Measurements from ENCODE around the gene CNTN4.

CNTN4 gene

DNA sequence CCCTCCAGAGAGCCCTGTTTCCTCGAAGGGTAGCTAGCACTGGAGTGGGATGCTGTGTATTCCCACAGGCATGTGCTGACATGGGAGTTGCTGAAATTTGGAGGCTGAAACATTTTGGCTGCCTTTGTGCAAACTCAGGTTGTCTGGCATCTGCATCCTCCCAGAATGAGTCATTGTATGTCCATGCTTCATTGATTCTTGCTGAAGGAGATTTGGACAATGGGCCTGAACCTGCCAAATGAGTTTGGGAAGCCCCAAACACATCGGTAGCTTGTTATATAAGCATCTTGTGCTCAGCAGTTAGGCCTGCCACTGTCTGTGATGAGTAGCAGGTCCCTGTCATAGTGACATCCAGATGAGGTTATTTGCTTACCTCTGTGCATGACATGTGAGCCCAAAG lies 851.5 kb downstream of the CNTN4 start:
- no peak for DNase-seq (ENCODE audit: low read depth, low spot score)
- Histone ChIP-seq H3K36me3 (ENCODE audit: insufficient read depth, low read length) (no peaks in the 10 kb centered on the region), H3K9ac (ENCODE audit: insufficient read length) (no peak overlapping the region), H3K4me3 (no peak overlapping the region), H3K9me3 (ENCODE audit: low read depth, low read length) (no peaks in the 10 kb centered on the region), H3K27ac (no peak overlapping the region)
- no peak for TF ChIP-seq POLR2AphosphoS5 (IDR thresholded peaks at IDR 0.05; ENCODE audit: borderline replicate concordance, low read depth, low read length)
- no peak for TF ChIP-seq FOXP2 (optimal IDR thresholded peaks at IDR 0.05; ENCODE audit: control extremely low read depth, extremely low read length, insufficient read depth)
- TF ChIP-seq EZH2 (IDR thresholded peaks at IDR 0.05), result no peak

DNA sequence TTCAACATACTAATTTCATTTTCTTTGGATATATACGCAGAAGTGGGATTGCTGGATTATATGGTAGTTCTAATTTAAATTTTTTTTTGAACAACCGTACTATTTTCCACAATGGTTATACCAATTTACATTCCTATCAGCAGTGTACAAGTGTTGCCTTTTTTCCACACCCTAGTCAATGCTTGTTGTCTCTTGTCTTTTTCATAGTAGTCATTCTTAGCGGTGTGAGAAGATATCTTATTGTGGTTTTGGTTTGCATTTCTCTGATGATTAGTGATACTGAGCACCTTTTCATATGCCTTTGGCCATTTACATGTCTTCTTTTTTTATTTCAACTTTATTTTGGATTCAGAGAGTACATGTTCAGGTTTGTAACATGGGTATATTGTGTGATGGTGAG lies 858.4 kb downstream of the CNTN4 start:
- Histone ChIP-seq H3K9me3 (ENCODE audit: low read depth, low read length) (no peaks in the 10 kb centered on the region), H3K27ac (no peak overlapping the region), H3K4me3 (no peak overlapping the region), H3K9ac (ENCODE audit: insufficient read length) (no peak overlapping the region), H3K36me3 (ENCODE audit: insufficient read depth, low read length) (no peaks in the 10 kb centered on the region)
- no peak for DNase-seq (ENCODE audit: low read depth, low spot score)
- no peak for TF ChIP-seq FOXP2 (optimal IDR thresholded peaks at IDR 0.05; ENCODE audit: control extremely low read depth, extremely low read length, insufficient read depth)
- no peak for TF ChIP-seq EZH2 (IDR thresholded peaks at IDR 0.05)
- TF ChIP-seq POLR2AphosphoS5 (IDR thresholded peaks at IDR 0.05; ENCODE audit: borderline replicate concordance, low read depth, low read length), result no peak

DNA sequence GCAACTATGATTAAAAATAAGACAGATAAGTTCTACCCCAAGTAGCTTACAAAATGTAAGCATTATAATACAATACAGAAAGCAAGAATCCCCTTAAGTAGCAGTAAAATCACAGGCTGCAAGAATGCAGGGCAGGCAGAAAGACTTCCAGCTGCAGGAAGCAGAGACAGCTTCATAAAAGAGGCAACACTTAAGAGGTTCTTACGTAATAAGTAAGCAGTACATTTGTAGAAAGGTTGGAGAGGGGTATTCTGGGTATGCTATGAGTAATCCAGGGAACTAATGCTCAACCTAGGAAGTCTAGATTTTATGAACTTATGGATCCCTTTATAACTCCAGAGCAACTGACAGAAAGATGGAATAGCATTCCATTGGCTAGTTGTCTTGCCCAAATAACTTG lies 859.9 kb downstream of the CNTN4 start:
- Histone ChIP-seq H3K27ac (no peak overlapping the region), H3K9ac (ENCODE audit: insufficient read length) (no peak overlapping the region), H3K36me3 (ENCODE audit: insufficient read depth, low read length) (no peaks in the 10 kb centered on the region), H3K4me3 (peak overlapping the region; percentile 42), H3K9me3 (ENCODE audit: low read depth, low read length) (no peaks in the 10 kb centered on the region)
- TF ChIP-seq EZH2 (IDR thresholded peaks at IDR 0.05) (no peak), POLR2AphosphoS5 (IDR thresholded peaks at IDR 0.05; ENCODE audit: borderline replicate concordance, low read depth, low read length) (no peak)
- DNase-seq (ENCODE audit: low read depth, low spot score), result no peak

DNA sequence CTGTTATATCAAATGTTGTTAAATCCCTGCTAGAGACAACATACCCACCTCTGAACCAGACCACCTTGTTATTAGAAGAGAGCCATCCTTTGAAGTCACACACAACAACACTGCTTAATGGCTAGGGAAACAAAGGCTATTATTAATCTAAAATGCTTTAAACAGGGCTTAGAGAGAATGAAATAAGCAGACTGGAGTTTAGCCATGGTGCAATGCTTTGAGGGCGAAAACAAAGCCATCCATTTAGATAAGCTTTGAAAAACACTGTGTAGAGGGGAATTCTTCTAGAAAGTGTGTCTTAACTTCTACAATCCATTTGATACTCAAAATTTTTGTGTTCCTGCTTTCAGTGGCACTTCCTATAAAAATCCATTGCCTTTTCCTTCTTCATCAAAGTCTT lies 862.9 kb downstream of the CNTN4 start:
- Histone ChIP-seq H3K36me3 (ENCODE audit: insufficient read depth, low read length) (no peaks in the 10 kb centered on the region), H3K9ac (ENCODE audit: insufficient read length) (no peak overlapping the region), H3K27ac (no peak overlapping the region), H3K4me3 (no peak overlapping the region), H3K9me3 (ENCODE audit: low read depth, low read length) (no peaks in the 10 kb centered on the region)
- no peak for DNase-seq (ENCODE audit: low read depth, low spot score)
- TF ChIP-seq EZH2 (IDR thresholded peaks at IDR 0.05) (no peak), FOXP2 (optimal IDR thresholded peaks at IDR 0.05; ENCODE audit: control extremely low read depth, extremely low read length, insufficient read depth) (no peak), POLR2AphosphoS5 (IDR thresholded peaks at IDR 0.05; ENCODE audit: borderline replicate concordance, low read depth, low read length) (no peak)

DNA sequence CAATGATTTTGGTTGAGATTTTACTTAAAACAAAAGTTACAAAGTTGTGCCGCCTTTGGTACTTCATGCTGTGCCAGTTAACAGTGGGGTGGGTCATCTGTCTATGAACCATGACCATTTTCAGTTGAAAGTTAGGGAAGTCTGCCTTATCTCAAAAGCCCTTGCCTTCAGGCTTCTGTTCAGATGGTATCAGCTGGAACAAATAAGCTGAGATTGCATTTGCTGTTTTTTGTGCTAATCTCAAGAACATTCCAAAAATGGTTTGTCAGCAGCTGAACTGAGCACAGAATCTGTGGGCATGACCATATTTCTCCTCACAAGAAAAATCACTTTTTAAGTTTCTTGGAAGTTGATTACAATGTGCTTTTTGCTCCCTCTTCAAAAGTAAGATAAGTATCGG lies 869.2 kb downstream of the CNTN4 start:
- H3K9ac ChIP-seq (ENCODE audit: insufficient read length), result no peak overlapping the region
- no peak for DNase-seq (ENCODE audit: low read depth, low spot score)
- H3K4me3 ChIP-seq, result no peak overlapping the region
- H3K27ac ChIP-seq, result peak overlapping the region; percentile 50; the same call in 1 of the 2 replicates
- H3K36me3 ChIP-seq (ENCODE audit: insufficient read depth, low read length), result no peaks in the 10 kb centered on the region
- TF ChIP-seq EZH2 (IDR thresholded peaks at IDR 0.05) (no peak), FOXP2 (optimal IDR thresholded peaks at IDR 0.05; ENCODE audit: control extremely low read depth, extremely low read length, insufficient read depth) (no peak), POLR2AphosphoS5 (IDR thresholded peaks at IDR 0.05; ENCODE audit: borderline replicate concordance, low read depth, low read length) (no peak; the same call in 1 of the 2 replicates)
- H3K9me3 ChIP-seq (ENCODE audit: low read depth, low read length), result no peaks in the 10 kb centered on the region

DNA sequence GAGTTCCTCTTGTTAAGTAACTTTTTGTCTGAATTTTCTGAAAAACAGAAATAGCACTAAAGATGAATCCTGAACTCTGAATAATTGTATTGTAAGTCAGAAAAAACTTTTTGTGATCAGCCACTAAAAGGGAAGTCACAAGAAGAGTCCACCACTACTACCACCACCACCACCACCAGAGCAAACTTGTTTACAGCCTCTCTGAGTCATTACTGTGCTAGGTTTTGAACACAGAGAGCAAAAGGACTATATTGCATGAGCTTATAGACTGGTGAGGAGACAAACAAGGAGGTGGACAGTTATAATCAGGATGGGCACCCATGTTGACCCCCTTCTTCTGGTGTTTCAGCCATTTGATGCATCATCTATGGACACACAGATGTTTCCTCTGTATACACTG lies 869.8 kb downstream of the CNTN4 start:
- no peak for TF ChIP-seq POLR2AphosphoS5 (IDR thresholded peaks at IDR 0.05; ENCODE audit: borderline replicate concordance, low read depth, low read length)
- no peak for TF ChIP-seq EZH2 (IDR thresholded peaks at IDR 0.05)
- no peak for TF ChIP-seq FOXP2 (optimal IDR thresholded peaks at IDR 0.05; ENCODE audit: control extremely low read depth, extremely low read length, insufficient read depth)
- H3K27ac ChIP-seq, result peak overlapping the region; percentile 50; the same call in 1 of the 2 replicates
- no peaks in the 10 kb centered on the region for H3K36me3 ChIP-seq (ENCODE audit: insufficient read depth, low read length)
- no peak overlapping the region for H3K4me3 ChIP-seq
- H3K9ac ChIP-seq (ENCODE audit: insufficient read length), result no peak overlapping the region
- DNase-seq (ENCODE audit: low read depth, low spot score), result no peak
- no peaks in the 10 kb centered on the region for H3K9me3 ChIP-seq (ENCODE audit: low read depth, low read length)

DNA sequence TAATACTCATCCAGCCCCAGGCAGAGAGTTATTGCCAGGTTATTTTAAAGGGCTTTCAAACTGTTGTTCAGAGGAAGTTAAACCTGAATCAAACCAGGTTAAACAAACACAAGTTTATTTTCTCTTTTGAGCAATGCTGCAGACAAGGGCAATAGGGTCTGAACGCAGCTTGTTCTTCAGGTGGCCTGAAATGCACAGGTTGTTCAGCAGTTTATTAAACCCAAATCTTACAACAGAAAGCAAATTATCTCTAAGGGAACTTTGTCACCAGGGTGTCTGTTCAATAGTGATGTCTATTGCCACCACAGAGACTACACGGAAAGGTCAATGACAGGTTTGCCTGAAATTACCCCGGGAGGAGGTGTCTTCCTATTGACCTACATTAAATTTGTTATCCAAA lies 877.5 kb downstream of the CNTN4 start:
- Histone ChIP-seq H3K27ac (no peak overlapping the region), H3K4me3 (no peak overlapping the region), H3K9ac (ENCODE audit: insufficient read length) (no peak overlapping the region), H3K9me3 (ENCODE audit: low read depth, low read length) (no peaks in the 10 kb centered on the region), H3K36me3 (ENCODE audit: insufficient read depth, low read length) (no peaks in the 10 kb centered on the region)
- DNase-seq (ENCODE audit: low read depth, low spot score), result no peak
- no peak for TF ChIP-seq FOXP2 (optimal IDR thresholded peaks at IDR 0.05; ENCODE audit: control extremely low read depth, extremely low read length, insufficient read depth)
- TF ChIP-seq EZH2 (IDR thresholded peaks at IDR 0.05), result no peak
- TF ChIP-seq POLR2AphosphoS5 (IDR thresholded peaks at IDR 0.05; ENCODE audit: borderline replicate concordance, low read depth, low read length), result no peak

DNA sequence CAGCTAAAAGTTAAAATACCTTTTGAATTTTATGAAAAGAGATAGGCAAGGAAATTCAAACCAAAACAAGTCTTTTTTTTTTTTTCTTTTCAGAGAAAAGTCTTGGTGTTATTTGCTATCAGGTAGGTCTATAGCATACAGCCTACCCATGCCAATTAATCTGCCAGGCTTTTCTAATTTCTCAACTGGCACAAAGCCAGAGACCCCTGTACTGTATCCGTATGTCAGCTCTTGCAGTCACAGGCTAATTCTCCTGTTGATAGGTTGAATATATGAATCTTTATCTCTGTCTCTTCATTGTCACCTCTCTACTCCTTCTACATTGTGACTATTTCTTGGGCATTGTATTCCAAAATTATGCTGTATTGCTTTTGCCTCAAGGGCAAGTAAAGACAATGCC lies 878.1 kb downstream of the CNTN4 start:
- H3K27ac ChIP-seq, result no peak overlapping the region
- H3K36me3 ChIP-seq (ENCODE audit: insufficient read depth, low read length), result no peaks in the 10 kb centered on the region
- H3K9me3 ChIP-seq (ENCODE audit: low read depth, low read length), result no peaks in the 10 kb centered on the region
- TF ChIP-seq EZH2 (IDR thresholded peaks at IDR 0.05), result no peak
- TF ChIP-seq POLR2AphosphoS5 (IDR thresholded peaks at IDR 0.05; ENCODE audit: borderline replicate concordance, low read depth, low read length), result no peak
- TF ChIP-seq FOXP2 (optimal IDR thresholded peaks at IDR 0.05; ENCODE audit: control extremely low read depth, extremely low read length, insufficient read depth), result no peak
- H3K9ac ChIP-seq (ENCODE audit: insufficient read length), result no peak overlapping the region
- H3K4me3 ChIP-seq, result no peak overlapping the region
- DNase-seq (ENCODE audit: low read depth, low spot score), result no peak

DNA sequence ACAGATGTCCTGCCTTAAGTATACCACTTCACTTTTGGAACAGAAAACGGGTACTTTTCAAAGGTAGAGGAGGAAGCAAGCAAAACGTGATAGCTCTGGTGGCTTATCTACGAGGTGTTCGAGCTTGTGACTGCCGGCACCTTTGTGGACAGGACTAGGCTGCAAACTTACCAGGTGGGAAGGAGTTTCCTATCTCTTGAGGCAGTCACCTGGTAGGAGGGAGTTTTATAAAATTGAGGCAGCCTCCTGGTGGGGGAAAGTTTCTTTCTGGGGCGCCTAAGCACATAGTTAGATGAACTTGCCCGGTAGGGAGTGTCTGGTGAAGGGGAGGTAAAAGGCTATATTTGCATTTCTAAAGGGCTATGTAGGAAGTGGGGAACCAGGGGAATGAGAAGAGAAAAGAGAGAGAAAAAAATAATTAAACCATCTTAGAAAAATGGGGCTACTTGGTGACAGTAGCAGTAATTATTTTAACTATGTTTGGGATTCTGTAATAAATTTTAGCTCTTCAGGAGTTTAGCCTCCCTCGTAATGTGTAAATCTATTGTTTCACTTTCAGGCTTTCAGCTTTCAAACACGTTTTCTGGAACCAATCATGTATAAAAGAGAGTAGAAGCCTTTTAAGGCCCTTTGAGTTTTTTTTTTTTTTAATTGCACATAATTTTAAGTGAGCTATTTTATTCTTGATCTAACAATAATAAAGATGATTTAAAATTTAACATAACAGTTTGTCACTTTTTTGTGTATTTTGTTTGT lies 880.5 kb downstream of the CNTN4 start:
- Histone ChIP-seq H3K9ac (ENCODE audit: insufficient read length) (no peak overlapping the region), H3K36me3 (ENCODE audit: insufficient read depth, low read length) (no peaks in the 10 kb centered on the region), H3K9me3 (ENCODE audit: low read depth, low read length) (no peaks in the 10 kb centered on the region), H3K4me3 (no peak overlapping the region), H3K27ac (no peak overlapping the region)
- TF ChIP-seq FOXP2 (optimal IDR thresholded peaks at IDR 0.05; ENCODE audit: control extremely low read depth, extremely low read length, insufficient read depth) (no peak), POLR2AphosphoS5 (IDR thresholded peaks at IDR 0.05; ENCODE audit: borderline replicate concordance, low read depth, low read length) (no peak), EZH2 (IDR thresholded peaks at IDR 0.05) (no peak)
- no peak for DNase-seq (ENCODE audit: low read depth, low spot score)

All from SK-N-MC (cell line).